CD4-positive, alpha-beta T cell (primary cell): ENCODE measurements around the gene TBCA. TPM values are rescaled to one million over a fixed set of nuclear protein-coding genes. Genes with fewer than 3 reads are reported as not detected.

Source experiments
- ATAC-seq: fragments of 200-7000 bp; cut with Tn5 transposase; one replicate; pipeline ENCODE4 v1.10.0; 2022; ENCODE audit warnings: mild to moderate bottlenecking; ENCODE audit not compliant: poor library complexity
- CTCF ChIA-PET: fragments of 350-600 bp; sonication (Branson Sonifier 250); formaldehyde crosslinking; loops from one replicate; lab custom pipeline; 2021; ENCODE audit warnings: antibody characterized with exemption, inconsistent platforms; lab: Charles Lee
- POLR2A ChIA-PET: fragments of 350-600 bp; sonication (Branson Sonifier 250); formaldehyde crosslinking; loops from one replicate; lab custom pipeline; 2021; ENCODE audit warnings: antibody characterized with exemption, inconsistent platforms; lab: Charles Lee
- DNase-seq, 14 experiments: peaks; one replicate each; pipeline ENCODE4 v3.0.0-alpha.2; 2013 to 2020; ENCODE audit warnings: mixed read lengths in 2 of 14
- H3K27ac ChIP-seq, 2 donors: one replicate each; pipeline versions ENCODE4 v1.5.1 to v1.7.0; 2013; ENCODE audit warnings: low read length in 2 of 2, low read depth in 1 of 2, mild to moderate bottlenecking in 1 of 2
- H3K27me3 ChIP-seq, 2 experiments: 1 replicate in 1 of 2; 2 replicates in 1 of 2; pipeline versions ENCODE4 v1.6.1 to v1.7.0; 2013; ENCODE audit warnings: low read length in 2 of 2, control low read depth in 1 of 2, mild to moderate bottlenecking in 1 of 2, moderate library complexity in 1 of 2; ENCODE audit not compliant: insufficient read depth in 2 of 2, control insufficient read depth in 1 of 2
- H3K36me3 ChIP-seq: one replicate; pipeline ENCODE4 v1.6.1; 2013; ENCODE audit warnings: low read length, control low read depth; ENCODE audit not compliant: insufficient read depth
- H3K4me1 ChIP-seq: one replicate; pipeline ENCODE4 v1.6.1; 2013; ENCODE audit warnings: low read length, control low read depth; ENCODE audit not compliant: insufficient read depth
- H3K4me3 ChIP-seq: one replicate; pipeline ENCODE4 v1.5.1; 2013; ENCODE audit warnings: mild to moderate bottlenecking, low read length, moderate library complexity
- H3K9me3 ChIP-seq, 2 experiments: 1 replicate in 1 of 2; 2 replicates in 1 of 2; pipeline versions ENCODE4 v1.6.1 to v1.7.0; 2013; ENCODE audit warnings: low read length in 2 of 2, mild to moderate bottlenecking in 2 of 2, control low read depth in 1 of 2, moderate library complexity in 1 of 2; ENCODE audit not compliant: control insufficient read depth in 1 of 2, insufficient read depth in 1 of 2
- H3K27ac Mint-ChIP-seq: one replicate; pipeline ENCODE4 v1.8.0; 2020; ENCODE audit warnings: mixed read lengths
- H3K27me3 Mint-ChIP-seq: one replicate; pipeline ENCODE4 v1.8.0; 2021; ENCODE audit warnings: mixed read lengths
- H3K36me3 Mint-ChIP-seq: one replicate; pipeline ENCODE4 v1.8.0; 2021; ENCODE audit warnings: low read depth, mixed read lengths
- H3K4me1 Mint-ChIP-seq: one replicate; pipeline ENCODE4 v1.8.0; 2021; ENCODE audit warnings: low read depth, mixed read lengths
- H3K4me3 Mint-ChIP-seq: one replicate; pipeline ENCODE4 v1.8.0; 2020; ENCODE audit warnings: mild to moderate bottlenecking, mixed read lengths
- H3K9me3 Mint-ChIP-seq: one replicate; pipeline ENCODE4 v1.8.0; 2020; ENCODE audit warnings: mixed read lengths
- CTCF ChIP-seq: fragments of 200-600 bp; IDR thresholded peaks from one replicate; pipeline ENCODE4 v1.8.0; 2022; ENCODE audit warnings: antibody characterized with exemption, mild to moderate bottlenecking
- intact Hi-C, 2 experiments: fragments of 100-400 bp; cut with DNase I in 1 of 2; cut with micrococcal nuclease in 1 of 2; formaldehyde crosslinking; loops; one replicate each; pipeline versions ENCODE4 v1.15.1 to v1.9.0; 2023 to 2025; cut with DNase I, micrococcal nuclease
- total RNA-seq, 174 experiments: library from RNA in 2 of 174; stranded (reverse) in 2 of 174; gene quantifications; one replicate each; pipeline ENCODE4 v1.2.3 and lab custom pipeline; 2021 to 2026

The TBCA gene
- total RNA-seq, 2 experiments from 2014 or later, result 72.0 to 72.9 TPM

- Mint-ChIP-seq H3K36me3 (no peaks in the 10 kb centered on the region), H3K9me3 (peaks cover 26% of the 10 kb centered on the region), H3K4me3 (no peak overlapping the region), H3K4me1 (no peaks in the 10 kb centered on the region), H3K27ac (no peak overlapping the region), H3K27me3 (peaks cover 59% of the 10 kb centered on the region)
- ChIA-PET POLR2A (no interaction called here), CTCF (no interaction called here)
- no peak overlapping the region for H3K27ac ChIP-seq
- intact Hi-C loops, result no loop called here
- ATAC-seq (no peak), DNase-seq (no peak)
- no peaks in the 10 kb centered on the region for H3K4me1 ChIP-seq
- no peaks in the 10 kb centered on the region for H3K36me3 ChIP-seq
- peaks cover 6 to 8% of the 10 kb centered on the region in 2 experiments for H3K9me3 ChIP-seq
- no peak for TF ChIP-seq CTCF
- no peak overlapping the region for H3K4me3 ChIP-seq
- peaks cover 0 to 19% of the 10 kb centered on the region in 2 experiments for H3K27me3 ChIP-seq
Measured at GRCh38 chr5:77797136-77797535, 21.0 kb upstream of the TBCA start.

GRCh38 chr5:77795846-77796245, 19.7 kb upstream of the TBCA start:
- ChIA-PET POLR2A (interaction anchor here (0.6 kb wide), 1 partner anchor 1618 kb away, joined by 3 read pairs; no protein-coding TSS in a partner anchor), CTCF (no interaction called here)
- H3K4me1 Mint-ChIP-seq, result no peaks in the 10 kb centered on the region
- peaks cover 22% of the 10 kb centered on the region for H3K9me3 Mint-ChIP-seq
- no peak overlapping the region for H3K27ac Mint-ChIP-seq
- intact Hi-C loops, result no loop called here
- Histone ChIP-seq H3K36me3 (no peaks in the 10 kb centered on the region), H3K27ac (no peak overlapping the region), H3K27me3 (peaks cover 0 to 19% of the 10 kb centered on the region in 2 experiments), H3K9me3 (peaks cover 0 to 8% of the 10 kb centered on the region in 2 experiments), H3K4me1 (no peaks in the 10 kb centered on the region), H3K4me3 (no peak overlapping the region)
- H3K36me3 Mint-ChIP-seq, result no peaks in the 10 kb centered on the region
- no peak for TF ChIP-seq CTCF
- no peak for ATAC-seq
- peaks cover 59% of the 10 kb centered on the region for H3K27me3 Mint-ChIP-seq
- DNase-seq, result no peak
- no peak overlapping the region for H3K4me3 Mint-ChIP-seq

GRCh38 chr5:77795268-77795667, 19.1 kb upstream of the TBCA start:
- Histone ChIP-seq H3K27me3 (peaks cover 0 to 19% of the 10 kb centered on the region in 2 experiments), H3K27ac (no peak overlapping the region), H3K9me3 (peaks cover 0 to 8% of the 10 kb centered on the region in 2 experiments), H3K4me3 (no peak overlapping the region), H3K36me3 (no peaks in the 10 kb centered on the region), H3K4me1 (no peaks in the 10 kb centered on the region)
- CTCF ChIA-PET, result no interaction called here
- no peak for DNase-seq
- H3K4me1 Mint-ChIP-seq, result no peaks in the 10 kb centered on the region
- no peak for TF ChIP-seq CTCF
- no peak overlapping the region for H3K27ac Mint-ChIP-seq
- peaks cover 57% of the 10 kb centered on the region for H3K27me3 Mint-ChIP-seq
- no peaks in the 10 kb centered on the region for H3K36me3 Mint-ChIP-seq
- POLR2A ChIA-PET, result no interaction called here
- peaks cover 19% of the 10 kb centered on the region for H3K9me3 Mint-ChIP-seq
- no peak for ATAC-seq
- H3K4me3 Mint-ChIP-seq, result no peak overlapping the region
- intact Hi-C loops, result no loop called here
